Keratinocyte (primary cell): ENCODE data around the gene LDB2. TPM values are rescaled to one million over a fixed set of nuclear protein-coding genes. Genes with fewer than 3 reads are reported as not detected.

Experiments
- DNase-seq: peaks from one replicate; pipeline ENCODE4 v3.0.0-alpha.2; 2011; ENCODE audit warnings: low read depth, missing footprints, low spot score
- FAIRE-seq: peaks from 2 replicates; lab custom pipeline; 2011; peaks lifted over from hg19 to GRCh38; lab: Jason Lieb, UNC
- H2AFZ ChIP-seq: 2 replicates; pipeline ENCODE4 v1.6.0; 2012; ENCODE audit warnings: low read length, control low read depth, inconsistent platforms; ENCODE audit not compliant: control insufficient read depth
- H3K27ac ChIP-seq: 2 replicates; pipeline ENCODE4 v1.5.1; 2011; ENCODE audit warnings: low read length; ENCODE audit not compliant: control insufficient read depth, insufficient read depth
- H3K27me3 ChIP-seq: 3 replicates; pipeline ENCODE4 v1.6.0; 2011; ENCODE audit warnings: low read length; ENCODE audit not compliant: control insufficient read depth, insufficient read depth; ENCODE audit errors: extremely low read depth
- H3K36me3 ChIP-seq, 2 experiments: 2 replicates in 1 of 2; 3 replicates in 1 of 2; pipeline ENCODE4 v1.5.1; 2011; ENCODE audit warnings: low read length in 2 of 2, mild to moderate bottlenecking in 1 of 2; ENCODE audit not compliant: control insufficient read depth in 2 of 2, insufficient read depth in 2 of 2; ENCODE audit errors: extremely low read depth in 1 of 2
- H3K4me1 ChIP-seq: 3 replicates; pipeline ENCODE4 v1.5.1; 2011; ENCODE audit warnings: low read length; ENCODE audit not compliant: control insufficient read depth, insufficient read depth; ENCODE audit errors: extremely low read depth
- H3K4me2 ChIP-seq: 3 replicates; pipeline ENCODE4 v1.6.0; 2011; ENCODE audit warnings: low read depth, low read length; ENCODE audit not compliant: control insufficient read depth, insufficient read depth; ENCODE audit errors: extremely low read depth
- H3K4me3 ChIP-seq, 3 experiments: fragments of 200-600 bp in 1 of 3; sonication (generic) in 1 of 3; 2 replicates in 2 of 3; 3 replicates in 1 of 3; pipeline ENCODE4 v1.5.1; 2011 to 2016; ENCODE audit warnings: low read length in 3 of 3, mild to moderate bottlenecking in 3 of 3, control low read depth in 2 of 3, inconsistent platforms in 1 of 3, low read depth in 1 of 3, mixed read lengths in 1 of 3, mixed run types in 1 of 3, moderate library complexity in 1 of 3; ENCODE audit not compliant: control insufficient read depth in 2 of 3, insufficient read depth in 2 of 3; ENCODE audit errors: extremely low read depth in 1 of 3
- H3K79me2 ChIP-seq: 2 replicates; pipeline ENCODE4 v1.6.0; 2012; ENCODE audit warnings: low read length; ENCODE audit not compliant: control insufficient read depth, insufficient read depth
- H3K9ac ChIP-seq: 3 replicates; pipeline ENCODE4 v1.6.0; 2011; ENCODE audit warnings: low read length; ENCODE audit not compliant: control insufficient read depth, insufficient read depth; ENCODE audit errors: extremely low read depth
- H3K9me1 ChIP-seq: 3 replicates; pipeline ENCODE4 v1.6.0; 2011; ENCODE audit warnings: low read length; ENCODE audit not compliant: control insufficient read depth, insufficient read depth; ENCODE audit errors: extremely low read depth
- H3K9me3 ChIP-seq: 2 replicates; pipeline ENCODE4 v1.5.1; 2012; ENCODE audit warnings: low read depth, low read length; ENCODE audit not compliant: control insufficient read depth
- H4K20me1 ChIP-seq: 3 replicates; pipeline ENCODE4 v1.6.0; 2011; ENCODE audit warnings: low read length; ENCODE audit not compliant: control insufficient read depth, insufficient read depth; ENCODE audit errors: extremely low read depth
- EZH2 ChIP-seq: IDR thresholded peaks from one replicate; pipeline ENCODE4 v1.6.1; 2012; ENCODE audit warnings: inconsistent platforms, mild to moderate bottlenecking, low read length, moderate library complexity
- dilution Hi-C: fragments of 300-500 bp; cut with MboI; formaldehyde crosslinking; loops from one replicate; pipeline ENCODE4 v1.7.0; 2020; ENCODE audit warnings: low sequenced_read_pairs; ENCODE audit not compliant: extremely low pct_ligation_motif_present
- polyA plus RNA-seq, 5 experiments: library from polyadenylated mRNA; depleted of rRNA in 3 of 5; stranded (reverse) in 3 of 5; stranded (forward) in 1 of 5; unstranded in 1 of 5; fragments of >200 nt; gene quantifications; 1 replicate in 1 of 5; 2 replicates in 3 of 5; 3 replicates in 1 of 5; pipeline versions ENCODE4 v1.2.1 to v1.2.3, GENCODE V29; 2011 to 2012; ENCODE audit warnings: missing spikeins in 2 of 5, low read depth in 1 of 5, low replicate concordance in 1 of 5
- TF ChIP-seq, protein P1 (sequence below), 3 experiments: IDR thresholded peaks in 1 of 3; conservative IDR thresholded peaks in 1 of 3; optimal IDR thresholded peaks in 1 of 3; 2 replicates in 2 of 3; 3 replicates in 1 of 3; pipeline versions ENCODE3 to v1.5.1; 2011; ENCODE audit warnings: low read length in 3 of 3, mild to moderate bottlenecking in 3 of 3, moderate library complexity in 2 of 3, control low read depth in 1 of 3, inconsistent platforms in 1 of 3; ENCODE audit not compliant: insufficient read depth in 2 of 3; ENCODE audit errors: extremely low read depth in 1 of 3

LDB2 gene
- polyA plus RNA-seq, 1 donor (not counting 4 experiments of a cell fraction or from before 2014, with no cell fraction given) = not detected

DNA sequence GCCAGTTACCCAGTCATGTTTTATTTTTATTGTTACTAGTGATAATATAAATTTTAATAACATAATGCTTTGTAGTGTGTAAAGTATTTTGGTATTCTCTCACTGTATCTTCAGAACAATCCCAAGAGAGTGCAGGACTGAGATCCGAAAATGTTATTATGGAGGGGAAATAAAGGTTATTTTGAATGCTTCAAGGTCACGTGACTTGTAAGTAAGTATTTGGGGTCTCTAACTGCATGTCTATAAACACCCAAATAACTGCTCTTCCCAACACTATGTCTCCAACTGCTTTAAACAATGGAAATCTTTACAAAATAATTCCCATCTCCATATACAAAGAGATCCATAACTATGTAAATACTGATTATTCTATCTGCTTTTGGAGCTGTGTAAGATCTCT lies 302.2 kb downstream of the LDB2 start:
- no peaks in the 10 kb centered on the region for H3K27me3 ChIP-seq
- no peaks in the 10 kb centered on the region for H3K4me1 ChIP-seq
- no peaks in the 10 kb centered on the region for H3K9me1 ChIP-seq
- H3K27ac ChIP-seq = no peak overlapping the region
- no peak overlapping the region for H3K9ac ChIP-seq
- no peak for FAIRE-seq
- H3K4me2 ChIP-seq = no peak overlapping the region
- H2AFZ ChIP-seq = no peak overlapping the region
- DNase-seq = no peak
- no peak overlapping the region for H3K4me3 ChIP-seq
- no peaks in the 10 kb centered on the region for H3K79me2 ChIP-seq
- no peaks in the 10 kb centered on the region for H4K20me1 ChIP-seq
- dilution Hi-C loops = no loop called here
- H3K9me3 ChIP-seq = no peaks in the 10 kb centered on the region
- H3K36me3 ChIP-seq = no peaks in the 10 kb centered on the region
- TF ChIP-seq, protein P1, sequence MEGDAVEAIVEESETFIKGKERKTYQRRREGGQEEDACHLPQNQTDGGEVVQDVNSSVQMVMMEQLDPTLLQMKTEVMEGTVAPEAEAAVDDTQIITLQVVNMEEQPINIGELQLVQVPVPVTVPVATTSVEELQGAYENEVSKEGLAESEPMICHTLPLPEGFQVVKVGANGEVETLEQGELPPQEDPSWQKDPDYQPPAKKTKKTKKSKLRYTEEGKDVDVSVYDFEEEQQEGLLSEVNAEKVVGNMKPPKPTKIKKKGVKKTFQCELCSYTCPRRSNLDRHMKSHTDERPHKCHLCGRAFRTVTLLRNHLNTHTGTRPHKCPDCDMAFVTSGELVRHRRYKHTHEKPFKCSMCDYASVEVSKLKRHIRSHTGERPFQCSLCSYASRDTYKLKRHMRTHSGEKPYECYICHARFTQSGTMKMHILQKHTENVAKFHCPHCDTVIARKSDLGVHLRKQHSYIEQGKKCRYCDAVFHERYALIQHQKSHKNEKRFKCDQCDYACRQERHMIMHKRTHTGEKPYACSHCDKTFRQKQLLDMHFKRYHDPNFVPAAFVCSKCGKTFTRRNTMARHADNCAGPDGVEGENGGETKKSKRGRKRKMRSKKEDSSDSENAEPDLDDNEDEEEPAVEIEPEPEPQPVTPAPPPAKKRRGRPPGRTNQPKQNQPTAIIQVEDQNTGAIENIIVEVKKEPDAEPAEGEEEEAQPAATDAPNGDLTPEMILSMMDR (optimal IDR thresholded peaks at IDR 0.05 in 1 of 3, IDR thresholded peaks at IDR 0.05 in 1 of 3, conservative IDR thresholded peaks at IDR 0.05 in 1 of 3; ENCODE audit: extremely low read depth in 1 of 3, insufficient read depth in 2 of 3, low read length in 3 of 3) = no peak
- TF ChIP-seq EZH2 = no peak

DNA sequence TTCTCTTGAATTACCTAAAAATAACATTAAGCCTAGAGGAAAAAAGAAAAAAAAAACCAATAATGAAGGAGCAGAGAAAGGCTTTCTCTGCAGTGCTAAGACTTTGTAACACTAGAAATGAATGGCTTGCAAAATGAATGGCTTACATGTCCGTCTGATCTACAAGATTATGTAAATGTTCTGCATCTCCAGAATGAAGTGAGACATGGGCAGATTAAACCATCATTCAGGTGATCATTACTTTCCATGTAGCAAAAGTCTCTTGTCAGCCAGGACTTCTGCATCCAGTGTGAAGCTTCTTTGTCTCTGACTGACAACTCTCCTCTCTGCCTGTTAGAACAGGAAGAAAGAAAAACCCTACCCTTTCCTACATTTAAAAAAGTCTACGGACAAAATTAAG lies 304.3 kb downstream of the LDB2 start:
- Histone ChIP-seq H3K9ac (no peak overlapping the region), H3K79me2 (no peaks in the 10 kb centered on the region), H3K36me3 (no peaks in the 10 kb centered on the region), H3K4me2 (no peak overlapping the region), H3K27ac (no peak overlapping the region), H3K4me3 (no peak overlapping the region), H3K4me1 (no peaks in the 10 kb centered on the region), H3K9me1 (no peaks in the 10 kb centered on the region), H2AFZ (no peak overlapping the region), H3K9me3 (no peaks in the 10 kb centered on the region), H3K27me3 (no peaks in the 10 kb centered on the region), H4K20me1 (no peaks in the 10 kb centered on the region)
- TF ChIP-seq, protein P1 (optimal IDR thresholded peaks at IDR 0.05 in 1 of 3, IDR thresholded peaks at IDR 0.05 in 1 of 3, conservative IDR thresholded peaks at IDR 0.05 in 1 of 3; ENCODE audit: extremely low read depth in 1 of 3, insufficient read depth in 2 of 3, low read length in 3 of 3) = no peak
- no peak for TF ChIP-seq EZH2
- FAIRE-seq (no peak), DNase-seq (no peak)
- dilution Hi-C loops = no loop called here
